ENCODE results near the gene NCMAP. TPM values are rescaled to one million over a fixed set of nuclear protein-coding genes. Genes with fewer than 3 reads are reported as not detected.

The NCMAP gene
- total RNA-seq, 2 experiments from 2014 or later = 0.05 to 0.07 TPM

- Mint-ChIP-seq H3K9me3 (no peaks in the 10 kb centered on the region), H3K27me3 (peaks cover 11% of the 10 kb centered on the region), H3K4me3 (no peak overlapping the region), H3K4me1 (ENCODE audit: low read depth) (peaks cover 10% of the 10 kb centered on the region), H3K36me3 (no peaks in the 10 kb centered on the region), H3K27ac (no peak overlapping the region)
- CTCF ChIA-PET = interaction anchor here (1.0 to 1.5 kb wide), 4 partner anchors 29 to 167 kb away, joined by 3 to 5 read pairs (median 4); partner anchors contain the start of gene NIPAL3
- POLR2A ChIA-PET = interaction anchor here (0.9 kb wide), 1 partner anchor 84 kb away, joined by 3 read pairs; no protein-coding TSS in a partner anchor
- DNase-seq = no peak
- intact Hi-C loops (cut with micrococcal nuclease) = no loop called here
These were observed 2.6 kb downstream of the NCMAP start for GRCh38 chr1:24558455-24558854.

GRCh38 chr1:24558902-24559791, 3.3 kb downstream of the NCMAP start:
- ChIA-PET POLR2A (no interaction called here), CTCF (interaction anchor here (1.0 to 1.5 kb wide), 4 partner anchors 17 to 168 kb away, joined by 3 to 5 read pairs (median 4); partner anchors contain the start of gene NIPAL3)
- H3K27me3 Mint-ChIP-seq = peaks cover 11% of the 10 kb centered on the region
- H3K27ac Mint-ChIP-seq = no peak overlapping the region
- H3K4me1 Mint-ChIP-seq (ENCODE audit: low read depth) = peaks cover 10% of the 10 kb centered on the region
- no peak overlapping the region for H3K4me3 Mint-ChIP-seq
- no peak for DNase-seq
- H3K9me3 Mint-ChIP-seq = no peaks in the 10 kb centered on the region
- intact Hi-C loops (cut with micrococcal nuclease) = no loop called here
- no peaks in the 10 kb centered on the region for H3K36me3 Mint-ChIP-seq

GRCh38 chr1:24560361-24560760, 4.5 kb downstream of the NCMAP start:
- no peaks in the 10 kb centered on the region for H3K9me3 Mint-ChIP-seq
- no peak for DNase-seq
- CTCF ChIA-PET = interaction anchor here (1.3 kb wide), 1 partner anchor 18 kb away, joined by 3 read pairs; no protein-coding TSS in a partner anchor
- intact Hi-C loops (cut with micrococcal nuclease) = no loop called here
- H3K36me3 Mint-ChIP-seq = no peaks in the 10 kb centered on the region
- H3K4me3 Mint-ChIP-seq = no peak overlapping the region
- peaks cover 11% of the 10 kb centered on the region for H3K27me3 Mint-ChIP-seq
- H3K4me1 Mint-ChIP-seq (ENCODE audit: low read depth) = peaks cover 8% of the 10 kb centered on the region
- H3K27ac Mint-ChIP-seq = no peak overlapping the region
- POLR2A ChIA-PET = no interaction called here

- POLR2A ChIA-PET = no interaction called here
- Mint-ChIP-seq H3K4me3 (no peak overlapping the region), H3K27me3 (peaks cover 3% of the 10 kb centered on the region), H3K4me1 (ENCODE audit: low read depth) (peaks cover 5% of the 10 kb centered on the region), H3K36me3 (no peaks in the 10 kb centered on the region), H3K27ac (no peak overlapping the region), H3K9me3 (no peaks in the 10 kb centered on the region)
- CTCF ChIA-PET = interaction anchor here (0.7 to 3.6 kb wide), 3 partner anchors 15 to 25 kb away, joined by 3 to 19 read pairs (median 4); no protein-coding TSS in a partner anchor
- intact Hi-C loops (cut with micrococcal nuclease) = no loop called here
- no peak for DNase-seq
These were observed 6.7 kb downstream of the NCMAP start for GRCh38 chr1:24562625-24563024.

GRCh38 chr1:24564695-24565094, 8.8 kb downstream of the NCMAP start:
- H3K9me3 Mint-ChIP-seq = no peaks in the 10 kb centered on the region
- H3K4me1 Mint-ChIP-seq (ENCODE audit: low read depth) = peaks cover 5% of the 10 kb centered on the region
- POLR2A ChIA-PET = no interaction called here
- CTCF ChIA-PET = interaction anchor here (1.2 to 3.6 kb wide), 2 partner anchors 23 to 174 kb away, joined by 3 to 19 read pairs; no protein-coding TSS in a partner anchor
- no peak overlapping the region for H3K27ac Mint-ChIP-seq
- no peaks in the 10 kb centered on the region for H3K27me3 Mint-ChIP-seq
- no peaks in the 10 kb centered on the region for H3K36me3 Mint-ChIP-seq
- intact Hi-C loops (cut with micrococcal nuclease) = no loop called here
- DNase-seq = no peak
- no peak overlapping the region for H3K4me3 Mint-ChIP-seq

GRCh38 chr1:24566236-24566867, 10.5 kb downstream of the NCMAP start:
- Mint-ChIP-seq H3K4me3 (no peak overlapping the region), H3K9me3 (no peaks in the 10 kb centered on the region), H3K4me1 (ENCODE audit: low read depth) (peaks cover 5% of the 10 kb centered on the region), H3K27me3 (no peaks in the 10 kb centered on the region), H3K36me3 (no peaks in the 10 kb centered on the region), H3K27ac (no peak overlapping the region)
- ChIA-PET POLR2A (interaction anchor here (1.1 kb wide), 1 partner anchor 90 kb away, joined by 3 read pairs; no protein-coding TSS in a partner anchor), CTCF (no interaction called here)
- intact Hi-C loops (cut with micrococcal nuclease) = no loop called here
- DNase-seq = no peak

- H3K27ac Mint-ChIP-seq = no peak overlapping the region
- CTCF ChIA-PET = interaction anchor here (1.3 to 1.5 kb wide), 2 partner anchors 19 to 369 kb away, joined by 3 read pairs; no protein-coding TSS in a partner anchor
- POLR2A ChIA-PET = no interaction called here
These were observed 12.0 kb downstream of the NCMAP start for GRCh38 chr1:24567792-24568388.

GRCh38 chr1:24568475-24568874, 12.6 kb downstream of the NCMAP start:
- Mint-ChIP-seq H3K4me1 (ENCODE audit: low read depth) (peaks cover 5% of the 10 kb centered on the region), H3K27me3 (no peaks in the 10 kb centered on the region), H3K4me3 (no peak overlapping the region), H3K27ac (no peak overlapping the region), H3K9me3 (no peaks in the 10 kb centered on the region), H3K36me3 (no peaks in the 10 kb centered on the region)
- intact Hi-C loops (cut with micrococcal nuclease) = no loop called here
- CTCF ChIA-PET = interaction anchor here (1.3 to 1.5 kb wide), 2 partner anchors 19 to 370 kb away, joined by 3 read pairs; no protein-coding TSS in a partner anchor
- DNase-seq = no peak
- POLR2A ChIA-PET = no interaction called here

More at GRCh38 chr1:24567792-24568388, 12.0 kb downstream of the NCMAP start:
- Mint-ChIP-seq H3K4me3 (no peak overlapping the region), H3K27me3 (no peaks in the 10 kb centered on the region), H3K36me3 (no peaks in the 10 kb centered on the region), H3K9me3 (no peaks in the 10 kb centered on the region), H3K4me1 (ENCODE audit: low read depth) (peaks cover 5% of the 10 kb centered on the region)
- DNase-seq = no peak
- intact Hi-C loops (cut with micrococcal nuclease) = no loop called here

- no peak for DNase-seq
- no peak overlapping the region for H3K4me3 Mint-ChIP-seq
- no peak overlapping the region for H3K27ac Mint-ChIP-seq
- H3K27me3 Mint-ChIP-seq = no peaks in the 10 kb centered on the region
- POLR2A ChIA-PET = no interaction called here
- no peaks in the 10 kb centered on the region for H3K9me3 Mint-ChIP-seq
- intact Hi-C loops (cut with micrococcal nuclease) = no loop called here
- peaks cover 5% of the 10 kb centered on the region for H3K4me1 Mint-ChIP-seq (ENCODE audit: low read depth)
- CTCF ChIA-PET = interaction anchor here (1.0 kb wide), 1 partner anchor 154 kb away, joined by 4 read pairs; no protein-coding TSS in a partner anchor
- no peaks in the 10 kb centered on the region for H3K36me3 Mint-ChIP-seq
These were observed 14.6 kb downstream of the NCMAP start for GRCh38 chr1:24570265-24571125.

- Mint-ChIP-seq H3K27ac (no peak overlapping the region), H3K27me3 (no peaks in the 10 kb centered on the region), H3K4me3 (no peak overlapping the region), H3K9me3 (no peaks in the 10 kb centered on the region), H3K4me1 (ENCODE audit: low read depth) (no peaks in the 10 kb centered on the region), H3K36me3 (no peaks in the 10 kb centered on the region)
- intact Hi-C loops (cut with micrococcal nuclease) = no loop called here
- POLR2A ChIA-PET = no interaction called here
- CTCF ChIA-PET = interaction anchor here (1.8 kb wide), 1 partner anchor 15 kb away, joined by 7 read pairs; no protein-coding TSS in a partner anchor
- DNase-seq = no peak
These were observed 16.4 kb downstream of the NCMAP start for GRCh38 chr1:24572301-24572700.

GRCh38 chr1:24575905-24576587, 20.2 kb downstream of the NCMAP start:
- Mint-ChIP-seq H3K27me3 (no peaks in the 10 kb centered on the region), H3K27ac (peak overlapping the region; percentile 11), H3K4me1 (ENCODE audit: low read depth) (no peaks in the 10 kb centered on the region), H3K9me3 (no peaks in the 10 kb centered on the region), H3K36me3 (no peaks in the 10 kb centered on the region), H3K4me3 (no peak overlapping the region)
- ChIA-PET POLR2A (no interaction called here), CTCF (interaction anchor here (0.9 to 2.2 kb wide), 2 partner anchors 11 to 161 kb away, joined by 3 to 7 read pairs; no protein-coding TSS in a partner anchor)
- no peak for DNase-seq
- intact Hi-C loops (cut with micrococcal nuclease) = no loop called here

Measured in activated CD4-positive, alpha-beta memory T cell treated with anti-CD3 and anti-CD28 coated beads for 36 hours (primary cell).